Activated CD4-positive, alpha-beta T cell treated with anti-CD3 and anti-CD28 coated beads, Interleukin-2, amount 50 U/mL, for 16 hours (primary cell): ENCODE results near the gene LRRC8D.
"Not testable (repeated sequence)": the region's sequence is repeated elsewhere in the genome, so short reads cannot be mapped to it uniquely, and the experiment has no call there.

Experiments used
- DNase-seq: peaks from one replicate; pipeline ENCODE4 v3.0.0-alpha.2; 2020

LRRC8D gene

GRCh38 chr1:89918794-89919155 is 97.9 kb downstream of the LRRC8D start:
- no peak for DNase-seq

GRCh38 chr1:89919174-89919573 is 98.3 kb downstream of the LRRC8D start:
- DNase-seq: no peak

- DNase-seq: no peak
Measured at GRCh38 chr1:89922911-89923310, 102.1 kb downstream of the LRRC8D start.

- DNase-seq: no peak
Measured at GRCh38 chr1:89923517-89923916, 102.7 kb downstream of the LRRC8D start.

GRCh38 chr1:89924075-89924474 is 103.2 kb downstream of the LRRC8D start:
- DNase-seq: not testable (repeated sequence)

GRCh38 chr1:89927049-89927448 is 106.2 kb downstream of the LRRC8D start:
- no peak for DNase-seq

GRCh38 chr1:89927478-89927877 is 106.6 kb downstream of the LRRC8D start:
- no peak for DNase-seq

- DNase-seq: no peak
Measured at GRCh38 chr1:89928506-89928905, 107.7 kb downstream of the LRRC8D start.

GRCh38 chr1:89929467-89930063 is 108.7 kb downstream of the LRRC8D start:
- no peak for DNase-seq

GRCh38 chr1:89930579-89930978 is 109.7 kb downstream of the LRRC8D start:
- DNase-seq: no peak

GRCh38 chr1:89931964-89932363 is 111.1 kb downstream of the LRRC8D start:
- no peak for DNase-seq

GRCh38 chr1:89932598-89933364 is 111.9 kb downstream of the LRRC8D start:
- no peak for DNase-seq

- no peak for DNase-seq
Measured at GRCh38 chr1:89934461-89934860, 113.6 kb downstream of the LRRC8D start.

- no peak for DNase-seq
Measured at GRCh38 chr1:89935235-89935634, 114.4 kb downstream of the LRRC8D start.

GRCh38 chr1:89936694-89937093 is 115.9 kb downstream of the LRRC8D start:
- DNase-seq: no peak

- DNase-seq: no peak
Measured at GRCh38 chr1:89938171-89939055, 117.6 kb downstream of the LRRC8D start.

- no peak for DNase-seq
Measured at GRCh38 chr1:89939059-89939570, 118.3 kb downstream of the LRRC8D start.

- no peak for DNase-seq
Measured at GRCh38 chr1:89939693-89940438, 119.0 kb downstream of the LRRC8D start.

GRCh38 chr1:89941110-89941766 is 120.4 kb downstream of the LRRC8D start:
- DNase-seq: no peak

- no peak for DNase-seq
Measured at GRCh38 chr1:89942014-89942413, 121.2 kb downstream of the LRRC8D start.

GRCh38 chr1:89942825-89943658 is 122.2 kb downstream of the LRRC8D start:
- DNase-seq: no peak
